SKM-1 (cell line): ENCODE data around the gene DCXR.

Source experiments
- DNase-seq: peaks from one replicate; lab custom pipeline; 2025; ENCODE audit not compliant: unreplicated experiment; lab: John Stamatoyannopoulos, UW

DCXR gene

DNA sequence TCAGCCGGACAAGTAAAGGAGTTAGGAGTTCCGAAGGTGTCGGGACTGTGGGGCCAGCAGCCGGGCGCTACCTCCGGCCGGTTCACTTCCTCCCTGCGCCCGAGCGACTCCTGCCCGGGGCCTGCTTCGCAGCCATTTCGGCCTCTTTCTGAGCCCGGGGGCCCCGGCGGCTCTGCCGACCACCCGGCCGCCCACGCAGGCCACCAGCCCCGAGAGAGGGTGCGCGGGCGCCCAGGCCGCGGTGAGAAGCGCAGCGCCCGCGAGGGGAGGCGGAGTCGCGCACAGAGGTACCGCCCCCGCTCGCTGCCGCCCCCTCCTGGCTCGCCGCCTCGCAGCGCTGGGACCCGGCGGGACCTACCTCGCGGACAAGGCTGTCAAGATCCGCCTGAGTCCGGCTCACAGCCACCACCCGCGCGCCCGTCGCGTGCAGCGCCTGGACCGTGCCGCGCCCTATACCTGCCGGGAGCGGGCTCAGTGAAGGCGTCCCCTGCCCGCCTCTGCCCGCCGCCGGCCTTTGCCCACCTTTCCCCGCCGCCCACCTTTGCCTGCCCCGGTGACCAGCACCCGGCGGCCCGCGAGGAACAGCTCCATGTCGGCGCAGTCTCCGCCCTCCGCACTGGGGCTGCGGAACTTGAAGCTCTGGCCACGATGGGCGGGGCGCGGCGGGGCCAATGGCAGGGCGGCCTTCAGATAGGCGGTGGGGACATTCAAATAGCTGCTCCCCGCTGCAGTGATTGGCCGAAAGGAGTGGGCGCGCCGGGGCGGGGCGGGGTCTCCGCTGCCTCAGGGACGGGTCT lies at the start of gene DCXR:
Gene DCXR, minus strand, starts transcription at position 606 of the 797 bp plus-strand sequence. Its CDS starts 15 bp downstream, at position 591.
- DNase-seq = peak; percentile 85

DNA sequence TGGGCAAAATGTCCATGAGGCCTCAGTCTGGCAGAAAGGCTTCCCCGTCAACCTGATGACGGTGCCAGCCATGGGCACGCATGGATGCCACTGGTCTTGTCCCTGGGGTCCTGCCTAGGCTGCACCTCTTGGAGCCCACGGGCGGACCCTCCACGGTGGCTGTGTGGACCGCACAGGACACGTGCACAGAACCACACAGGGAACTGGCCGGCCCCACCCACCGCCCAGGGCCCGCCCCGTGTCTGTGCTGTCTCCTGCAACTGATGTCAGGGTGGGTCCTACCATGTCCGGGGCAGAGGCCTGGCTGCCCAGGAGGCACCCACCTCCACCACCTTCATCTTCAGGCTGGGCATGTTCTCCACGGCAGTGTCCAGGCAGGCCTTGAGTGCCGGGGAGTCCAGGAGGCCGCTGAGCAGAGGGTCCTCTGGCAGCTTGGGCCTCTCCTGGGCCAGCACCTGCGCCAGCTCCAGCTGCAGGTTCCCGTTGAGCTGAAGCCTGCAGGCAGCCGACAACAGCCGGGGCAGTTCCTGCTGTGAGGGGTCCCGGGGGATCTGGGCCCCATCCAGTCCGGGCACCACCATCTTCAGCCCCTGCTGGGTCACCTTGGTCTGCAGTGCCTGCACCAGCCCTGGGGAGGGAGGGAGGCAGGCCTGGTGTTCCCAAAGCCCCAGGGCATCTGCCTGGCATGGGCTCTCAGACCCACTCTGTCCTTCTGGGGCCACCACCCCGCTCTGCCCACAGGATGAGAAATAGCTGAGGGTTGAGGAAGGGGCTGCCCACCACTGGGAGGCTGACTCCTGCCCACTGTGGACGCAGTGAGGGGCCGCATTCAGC lies 48.7 kb upstream of the DCXR start:
- DNase-seq = no peak

DNA sequence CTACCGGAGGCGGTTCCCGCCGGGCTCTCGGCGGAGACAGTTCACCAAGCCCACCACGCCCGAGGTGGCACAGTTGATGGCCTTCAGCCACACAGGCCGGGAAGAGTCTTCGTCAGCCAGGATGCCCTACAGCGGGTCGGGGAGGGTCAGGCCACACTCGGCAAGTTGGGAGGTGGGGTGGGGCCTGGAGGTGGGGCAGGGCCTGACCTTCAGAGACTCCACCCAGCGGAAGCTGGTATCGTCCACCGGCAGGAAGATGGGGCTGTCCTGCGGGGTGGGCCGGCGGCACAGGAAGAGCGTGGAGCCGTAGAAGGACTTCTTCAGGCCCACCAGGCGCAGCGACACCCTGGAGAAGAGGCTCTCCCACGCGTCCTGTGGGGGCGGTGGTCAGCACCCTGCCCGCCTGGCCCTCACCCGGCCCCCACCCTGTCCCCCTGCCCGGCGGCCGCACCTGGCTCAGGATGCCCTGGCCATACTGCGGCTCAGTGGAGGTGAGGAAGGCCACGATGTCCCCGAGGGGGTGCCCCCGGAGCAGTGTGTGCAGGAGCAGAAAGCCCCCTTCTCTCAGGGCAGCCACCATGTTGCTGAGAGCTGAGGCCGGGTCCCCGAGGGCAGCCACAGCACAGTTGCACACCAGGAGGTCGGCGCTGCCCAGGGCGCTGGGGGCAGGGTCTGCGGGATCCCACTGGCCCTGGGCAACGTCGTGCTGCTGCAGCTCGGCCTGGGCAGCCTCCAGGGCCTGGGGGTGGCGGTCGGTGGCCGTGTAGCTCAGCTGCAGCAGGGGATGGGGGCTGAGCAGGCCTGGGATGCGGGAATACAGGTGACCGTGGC lies 47.7 kb upstream of the DCXR start:
- no peak for DNase-seq

DNA sequence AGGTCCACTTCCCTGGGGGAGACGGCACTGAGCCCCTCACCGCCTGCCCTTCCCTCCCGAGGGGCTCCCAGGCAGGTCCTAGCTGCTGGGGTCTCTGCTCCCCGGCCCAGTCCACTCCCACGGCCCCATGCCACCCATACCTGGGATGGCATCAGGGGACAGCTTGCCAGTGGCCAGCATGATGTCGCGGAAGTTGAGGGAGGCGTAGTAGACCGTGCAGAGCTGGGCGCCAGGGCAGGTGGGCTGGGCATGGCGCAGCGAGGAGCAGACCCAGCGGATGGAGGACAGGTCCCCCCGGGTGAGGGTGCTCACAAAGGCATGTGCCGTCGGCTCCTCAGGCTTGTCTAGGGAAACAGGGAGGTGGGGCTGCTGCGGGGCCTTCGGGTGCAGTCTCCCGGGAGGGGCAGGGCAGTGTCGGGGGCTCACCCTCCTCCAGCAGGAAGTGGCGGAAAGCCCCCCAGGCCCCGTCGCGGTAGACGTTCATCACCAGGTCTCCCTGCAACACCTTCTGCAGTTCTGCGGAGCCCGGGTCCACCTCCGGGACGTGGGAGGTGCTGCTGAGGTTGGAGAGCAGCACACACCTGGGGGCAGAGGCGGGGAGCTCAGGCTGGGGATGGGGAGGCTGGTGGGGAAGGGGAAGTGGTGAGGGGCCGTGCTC lies 47.0 kb upstream of the DCXR start:
- no peak for DNase-seq

DNA sequence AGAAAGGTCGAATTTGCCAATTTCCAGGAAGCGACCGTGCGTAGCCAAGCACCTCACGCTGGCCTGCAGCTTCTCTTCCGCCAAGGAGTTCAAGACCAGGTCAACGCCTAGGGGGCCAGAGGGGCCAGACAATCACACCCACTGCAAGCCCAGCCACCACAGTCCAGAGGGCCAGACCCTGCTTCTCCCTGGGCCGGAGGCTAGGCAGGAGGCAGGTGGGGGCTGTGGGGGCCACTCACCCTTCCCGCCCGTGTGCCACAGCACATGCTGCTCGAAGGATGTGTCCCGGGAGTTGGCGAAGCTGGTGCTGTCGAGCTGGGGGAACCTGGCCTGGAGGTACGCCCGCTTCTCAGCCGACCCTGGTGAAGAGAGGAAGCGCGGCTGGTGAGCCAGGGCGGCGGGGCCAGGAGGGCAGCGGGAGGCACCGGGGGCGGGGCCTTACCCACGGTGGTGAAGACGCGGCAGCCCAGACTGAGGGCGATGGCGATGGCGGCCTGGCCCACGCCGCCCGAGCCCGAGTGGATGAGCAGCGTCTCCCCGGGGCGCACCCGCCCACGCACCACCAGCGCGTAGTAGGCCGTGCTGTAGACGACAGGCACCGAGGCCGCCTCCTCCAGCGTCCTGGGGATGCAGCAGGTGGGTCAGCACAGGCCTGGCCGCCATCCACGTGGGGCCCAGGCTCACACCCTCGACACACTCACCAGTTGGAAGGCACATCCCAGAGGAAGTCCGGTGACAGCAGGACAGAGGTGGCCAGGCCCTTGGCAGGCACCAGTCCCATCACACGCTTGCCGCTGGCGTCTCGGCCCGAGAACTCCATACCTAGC lies 46.2 kb upstream of the DCXR start:
- DNase-seq = no peak

DNA sequence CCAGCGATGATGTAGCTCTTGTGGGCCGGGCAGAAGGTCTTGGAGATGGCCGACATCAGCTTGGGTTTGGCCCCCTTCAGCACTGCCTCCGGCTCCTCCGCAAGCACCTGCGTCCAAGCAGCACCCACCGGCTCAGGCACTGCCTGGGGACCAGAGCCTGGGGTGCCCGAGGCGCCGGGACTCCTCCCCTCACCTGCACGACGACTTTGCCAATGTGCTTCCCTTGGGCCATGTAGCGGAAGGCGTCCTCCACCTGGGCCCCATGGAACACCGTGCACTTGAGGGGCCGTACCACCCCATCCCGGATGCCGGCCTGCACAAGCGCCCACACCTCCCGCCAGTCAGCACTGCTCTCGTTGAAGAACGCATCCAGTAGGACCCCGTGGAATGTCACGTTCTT lies 45.5 kb upstream of the DCXR start:
- DNase-seq = no peak

DNA sequence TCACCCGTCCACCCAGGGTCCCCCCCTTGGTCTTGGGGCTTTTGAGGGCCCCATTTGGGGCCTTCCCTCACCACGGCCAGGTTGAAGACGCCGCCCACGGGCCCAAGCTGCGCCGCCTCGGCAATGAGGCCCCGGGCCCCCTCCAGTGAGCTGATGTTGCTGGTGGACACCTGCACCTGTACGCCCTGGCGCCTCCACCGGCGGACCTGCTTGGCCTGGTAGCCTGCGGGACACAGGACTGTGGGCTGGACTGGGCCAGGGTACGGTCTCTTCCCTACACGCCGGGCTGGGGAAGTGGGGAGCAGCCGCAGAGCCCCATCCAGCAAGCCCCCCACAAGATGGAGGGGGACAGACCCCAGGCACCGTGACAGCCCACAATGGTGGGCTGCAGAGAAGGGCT lies 45.0 kb upstream of the DCXR start:
- no peak for DNase-seq

DNA sequence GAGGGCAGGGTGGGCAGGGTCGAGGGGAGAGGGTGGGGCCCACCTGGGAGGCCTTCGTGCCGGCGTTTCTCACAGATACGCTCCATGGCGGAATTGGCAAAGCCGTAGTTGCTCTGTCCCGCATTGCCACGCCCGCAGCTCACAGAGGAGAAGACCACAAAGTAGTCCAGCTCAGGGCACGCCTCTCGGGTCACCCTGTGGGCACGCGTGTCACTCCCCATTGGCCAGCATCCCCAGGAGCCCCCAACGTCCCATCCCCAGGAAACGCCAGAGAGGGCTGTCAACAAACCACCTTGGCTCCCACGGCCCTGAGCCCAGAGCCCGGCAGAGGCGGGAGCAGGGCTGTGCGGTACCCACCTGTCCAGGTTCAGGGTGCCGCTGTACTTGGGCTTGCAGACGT lies 44.5 kb upstream of the DCXR start:
- DNase-seq = no peak

DNA sequence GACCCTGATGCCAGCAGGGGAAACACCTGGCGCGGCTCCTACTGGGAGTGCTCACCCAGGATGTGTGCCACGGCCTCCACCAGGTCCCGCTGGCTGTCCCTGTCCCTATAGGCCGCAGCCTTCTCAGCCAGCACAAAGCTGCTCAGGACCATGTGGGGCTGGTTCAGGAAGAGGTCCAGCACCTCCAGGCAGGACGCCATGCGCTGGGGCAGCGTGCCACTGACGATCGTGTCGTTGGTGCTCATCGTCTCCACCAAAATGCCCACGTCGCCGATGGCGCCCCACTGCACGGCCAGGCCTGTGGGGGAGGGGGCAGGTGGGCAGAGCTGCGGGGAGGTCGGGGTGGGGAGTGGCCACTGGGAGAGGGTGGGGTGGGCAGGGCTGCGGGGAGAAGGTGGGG lies 44.0 kb upstream of the DCXR start:
- no peak for DNase-seq

DNA sequence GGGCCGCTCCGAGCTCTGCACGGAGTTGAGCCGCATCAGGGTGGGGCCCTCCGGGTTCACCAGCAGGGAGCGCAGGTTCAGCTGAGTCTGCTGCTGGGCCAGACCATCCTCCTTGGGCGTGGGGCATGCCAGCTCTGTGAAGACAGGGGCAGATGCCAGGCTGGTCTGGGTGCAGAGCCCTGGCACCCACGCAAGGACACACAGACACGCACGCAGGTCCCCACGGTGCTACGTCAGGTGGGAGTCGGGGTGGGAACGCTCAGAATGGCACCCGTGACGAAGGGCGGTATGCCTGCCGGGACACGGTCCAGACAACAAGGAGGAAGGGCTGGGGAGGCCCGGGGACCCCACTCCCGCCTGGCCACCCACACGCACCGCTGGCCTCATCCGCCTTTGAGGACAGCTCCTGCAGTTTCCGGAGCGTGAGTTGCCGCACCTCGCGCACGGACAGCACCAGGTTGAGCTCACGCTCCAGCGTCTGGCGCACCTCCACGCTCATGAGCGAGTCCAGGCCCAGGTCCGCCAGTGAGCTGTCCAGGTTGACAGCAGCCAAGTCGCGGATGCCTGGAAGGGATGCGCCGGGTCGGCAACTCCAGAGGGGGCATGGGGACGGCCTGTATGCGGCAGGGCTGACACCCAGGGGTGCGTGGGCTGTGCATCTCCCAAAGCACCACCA lies 43.4 kb upstream of the DCXR start:
- no peak for DNase-seq

DNA sequence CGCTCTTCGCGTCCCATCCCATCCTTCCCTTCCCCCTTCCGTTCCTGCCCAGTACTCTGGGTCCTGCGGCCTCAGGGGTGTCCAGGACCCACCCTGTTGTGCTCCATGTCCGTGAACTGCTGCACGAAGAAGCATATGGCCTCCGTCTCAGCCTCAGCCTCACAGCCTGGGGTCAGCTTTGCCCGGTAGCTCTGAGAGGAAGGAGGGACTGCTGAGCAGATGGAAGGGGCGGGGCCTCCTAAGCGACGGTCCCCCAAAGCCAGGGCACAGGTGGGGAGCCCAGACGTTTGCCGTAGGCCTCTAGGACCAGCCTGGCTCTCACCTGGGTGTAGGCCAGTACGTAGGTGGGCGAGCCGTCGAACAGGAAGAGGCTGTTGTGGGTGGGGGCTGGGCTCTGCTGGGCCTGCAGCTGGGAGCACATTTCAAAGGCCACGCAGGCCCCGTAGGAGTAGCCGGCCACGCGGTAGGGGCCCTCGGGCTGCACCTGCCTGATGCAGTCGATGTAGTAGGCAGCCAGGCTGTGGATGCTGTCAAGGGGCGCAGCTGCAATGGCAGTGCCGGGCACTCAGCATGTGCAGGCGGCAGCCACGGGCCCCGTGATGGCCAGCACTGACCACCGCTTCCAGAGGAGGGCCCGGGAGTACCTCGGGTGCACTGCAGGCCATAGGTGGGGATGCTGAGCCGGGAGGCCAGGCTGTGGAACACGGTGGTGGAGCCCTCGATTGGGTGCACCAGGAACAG lies 42.7 kb upstream of the DCXR start:
- no peak for DNase-seq

DNA sequence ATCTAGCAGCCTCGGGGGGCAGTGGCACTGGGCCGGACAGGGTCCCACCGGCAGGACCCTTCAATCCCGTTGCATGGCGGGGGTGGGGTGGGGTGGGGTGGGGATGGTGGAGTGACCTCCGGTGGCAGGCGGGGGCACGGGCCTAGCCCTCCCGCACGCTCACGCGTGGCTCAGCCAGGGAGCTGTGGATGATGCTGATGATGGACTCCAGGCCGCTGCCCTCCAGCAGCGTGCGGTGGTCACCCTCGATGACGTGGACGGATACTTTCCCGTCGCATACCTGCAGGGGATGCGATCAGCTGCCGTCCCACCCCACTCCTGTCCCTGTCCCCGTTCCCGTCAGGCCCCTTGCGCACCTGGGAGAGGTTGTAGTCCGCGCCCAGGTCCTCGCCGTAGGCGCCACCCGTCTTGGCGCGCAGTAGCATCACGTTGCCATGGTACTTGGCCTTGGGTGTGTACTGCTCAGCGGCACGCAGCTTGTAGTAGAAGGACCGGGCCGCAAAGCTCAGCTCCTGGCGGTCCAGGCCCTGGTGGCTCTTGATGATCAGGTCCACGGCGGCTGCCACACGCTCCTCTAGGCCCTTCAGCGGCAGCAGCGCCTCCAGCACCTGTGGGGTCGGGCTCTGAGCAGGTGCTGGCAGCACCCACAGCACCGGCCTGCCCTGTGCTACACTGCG lies 41.6 kb upstream of the DCXR start:
- no peak for DNase-seq

DNA sequence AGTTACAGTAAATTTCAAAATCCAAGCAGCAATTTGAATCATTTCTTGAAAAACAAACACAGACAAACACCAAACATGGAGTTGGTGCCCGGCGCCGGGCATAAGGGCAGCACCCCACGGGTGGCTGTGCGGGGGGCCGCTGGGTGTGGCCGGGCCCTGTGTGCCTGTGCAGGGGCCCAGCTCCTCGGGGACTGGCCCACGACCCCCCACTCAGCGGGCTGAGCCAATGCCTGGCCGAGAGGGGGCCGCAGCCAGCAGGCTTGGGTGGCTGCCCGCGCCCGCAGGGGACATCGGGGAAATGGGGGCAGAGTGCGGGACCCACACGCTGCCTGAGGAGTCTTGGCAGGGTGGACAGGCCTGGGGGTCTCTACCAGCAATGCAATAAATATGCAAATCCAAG lies 40.9 kb upstream of the DCXR start:
- DNase-seq = no peak

DNA sequence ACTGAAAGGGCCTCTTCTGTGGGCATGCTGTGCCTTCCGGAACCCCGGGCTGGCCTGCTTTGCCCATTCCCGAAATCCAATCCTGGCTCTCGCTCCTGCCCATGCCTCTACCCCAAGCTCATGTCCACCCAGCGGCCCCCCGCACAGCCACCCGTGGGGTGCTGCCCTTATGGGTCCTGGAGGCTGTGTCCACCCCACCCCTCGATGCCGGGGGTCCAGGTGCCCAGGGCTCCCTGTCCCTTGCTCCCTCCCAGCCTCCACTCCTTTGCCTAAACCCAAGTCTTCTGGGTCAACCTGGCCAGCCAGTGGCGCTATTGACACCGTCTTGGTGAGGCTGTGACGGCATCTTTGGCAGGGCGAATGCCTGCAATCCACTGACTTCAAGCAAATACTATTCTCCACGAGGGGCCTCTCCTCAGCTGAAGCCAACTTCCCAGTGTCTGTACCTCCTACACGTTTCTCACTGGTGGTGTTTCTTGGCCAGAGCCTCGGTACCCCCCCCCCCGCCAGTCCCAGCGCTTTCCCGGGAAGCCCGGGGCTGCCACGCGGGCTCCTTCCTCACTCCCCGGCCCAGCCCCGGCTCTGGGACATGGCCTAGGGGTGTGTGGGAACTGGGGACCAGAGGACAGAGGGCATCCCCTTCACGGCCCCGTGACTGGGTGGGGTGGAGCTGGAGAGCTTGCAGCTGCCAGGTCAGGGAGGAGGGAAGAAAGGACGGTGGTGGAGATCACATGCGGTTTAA lies 40.3 kb upstream of the DCXR start:
- DNase-seq = no peak

DNA sequence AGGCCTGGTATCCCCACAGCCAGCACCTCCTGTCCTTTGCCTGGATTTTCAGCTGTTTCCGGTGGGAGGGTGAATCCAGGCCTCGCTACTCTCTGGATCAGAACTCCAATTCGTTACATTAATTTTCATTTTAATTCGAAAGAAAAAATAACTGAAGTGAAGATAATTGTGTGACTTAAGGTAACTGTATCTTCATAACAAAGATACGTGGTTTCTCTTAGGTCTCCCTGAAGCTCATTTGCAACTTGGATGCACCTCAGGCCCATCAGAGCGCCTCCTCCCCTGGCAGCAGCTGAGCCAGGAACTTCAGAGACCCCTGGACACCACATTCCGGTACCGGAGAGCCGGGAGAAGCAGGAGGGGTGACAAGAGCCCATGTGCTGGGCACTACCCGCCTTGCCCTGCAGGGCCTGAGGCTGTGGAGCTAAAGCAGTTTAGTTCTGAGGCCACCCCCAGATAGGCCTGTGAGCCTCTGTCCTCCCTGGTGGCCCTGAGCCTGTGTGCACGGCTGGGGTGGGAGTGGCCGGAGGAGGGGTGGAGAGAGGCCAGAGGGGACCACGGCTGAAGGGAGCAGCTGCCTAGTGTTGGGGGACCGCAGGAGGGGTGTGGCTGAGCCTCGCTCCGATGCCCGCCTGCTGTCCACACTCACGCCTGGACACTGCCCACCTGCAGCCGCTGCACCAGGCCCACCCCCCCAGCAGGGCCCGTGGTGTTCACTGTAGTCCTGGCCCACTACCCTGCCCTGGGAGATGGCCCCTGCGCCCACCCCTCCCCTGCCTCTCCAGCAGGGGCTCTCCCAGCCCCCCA lies 39.5 kb upstream of the DCXR start:
- no peak for DNase-seq

DNA sequence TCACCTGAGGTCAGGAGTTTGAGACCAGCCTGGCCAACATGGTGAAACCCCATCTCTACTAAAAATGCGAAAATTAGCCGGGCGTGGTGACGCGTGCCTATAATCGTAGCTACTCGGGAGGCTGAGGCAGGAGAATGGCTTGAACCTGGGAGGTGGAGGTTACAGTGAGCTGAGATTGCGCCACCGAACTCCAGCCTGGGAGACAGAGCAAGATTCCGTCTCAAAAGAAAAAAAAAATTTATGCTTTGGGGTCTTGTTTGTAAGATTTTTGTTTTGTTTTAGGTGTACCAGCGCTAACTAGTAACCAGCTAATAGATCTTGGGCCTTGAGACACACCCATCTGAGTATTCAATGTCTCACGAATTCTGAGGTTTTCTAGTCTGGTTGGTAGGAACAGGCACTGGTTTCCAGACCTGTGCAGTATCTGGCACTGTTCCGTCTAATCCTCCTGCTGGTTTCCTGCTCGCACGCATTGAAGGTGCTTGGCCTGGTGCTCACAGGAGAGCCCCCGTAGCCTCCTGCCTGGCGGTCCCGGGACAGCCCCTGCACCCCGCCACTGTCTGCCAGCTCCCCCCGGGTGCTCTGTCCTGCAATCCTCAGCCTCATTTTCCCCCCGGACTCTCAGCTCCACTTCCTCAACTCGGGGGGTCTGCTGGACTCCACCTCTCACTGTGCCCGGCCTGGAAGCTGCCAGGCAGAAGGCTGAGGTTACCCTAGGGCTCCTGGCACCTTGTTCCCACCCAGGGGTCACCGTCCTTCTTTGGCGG lies 38.7 kb upstream of the DCXR start:
- DNase-seq = no peak
